Thyroid gland (tissue), 4 donors: ENCODE data around the gene ANKMY2.

Experiments
- POLR2A ChIP-seq, 2 donors: fragments of 450-650 bp; IDR thresholded peaks; one replicate each; pipeline ENCODE4 v1.6.1; 2017; ENCODE audit warnings: antibody characterized with exemption in 2 of 2, mild to moderate bottlenecking in 2 of 2, moderate library complexity in 1 of 2
- TF ChIP-seq, protein P1 (sequence below), 6 experiments: fragments of 200-600 bp in 3 of 6; fragments of 450-650 bp in 3 of 6; sonication (generic) in 3 of 6; IDR thresholded peaks; one replicate each; pipeline ENCODE4 v1.5.1; 2016 to 2019; ENCODE audit warnings: antibody characterized with exemption in 6 of 6, mild to moderate bottlenecking in 2 of 6, inconsistent platforms in 1 of 6, moderate library complexity in 1 of 6

DNA sequence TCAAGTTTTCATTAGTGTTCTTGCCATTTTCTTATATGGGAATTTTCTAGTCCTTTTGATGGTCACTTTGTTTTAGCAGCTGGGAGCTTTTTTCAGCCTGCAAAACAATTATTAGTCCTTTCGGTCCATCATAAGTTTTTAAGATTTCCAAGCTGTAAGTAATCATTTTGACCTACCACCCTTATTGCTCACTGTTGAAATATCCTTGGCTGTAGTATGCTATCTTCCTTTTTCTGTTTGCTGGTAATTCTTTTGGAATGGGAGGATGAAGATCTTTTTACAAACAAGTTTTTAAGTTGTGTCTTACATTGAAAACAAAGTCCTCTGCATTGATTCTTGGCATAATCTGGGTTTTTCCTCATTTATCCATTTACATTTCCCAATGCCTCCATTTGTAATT lies 24.5 kb upstream of the ANKMY2 start:
- TF ChIP-seq, protein P1, sequence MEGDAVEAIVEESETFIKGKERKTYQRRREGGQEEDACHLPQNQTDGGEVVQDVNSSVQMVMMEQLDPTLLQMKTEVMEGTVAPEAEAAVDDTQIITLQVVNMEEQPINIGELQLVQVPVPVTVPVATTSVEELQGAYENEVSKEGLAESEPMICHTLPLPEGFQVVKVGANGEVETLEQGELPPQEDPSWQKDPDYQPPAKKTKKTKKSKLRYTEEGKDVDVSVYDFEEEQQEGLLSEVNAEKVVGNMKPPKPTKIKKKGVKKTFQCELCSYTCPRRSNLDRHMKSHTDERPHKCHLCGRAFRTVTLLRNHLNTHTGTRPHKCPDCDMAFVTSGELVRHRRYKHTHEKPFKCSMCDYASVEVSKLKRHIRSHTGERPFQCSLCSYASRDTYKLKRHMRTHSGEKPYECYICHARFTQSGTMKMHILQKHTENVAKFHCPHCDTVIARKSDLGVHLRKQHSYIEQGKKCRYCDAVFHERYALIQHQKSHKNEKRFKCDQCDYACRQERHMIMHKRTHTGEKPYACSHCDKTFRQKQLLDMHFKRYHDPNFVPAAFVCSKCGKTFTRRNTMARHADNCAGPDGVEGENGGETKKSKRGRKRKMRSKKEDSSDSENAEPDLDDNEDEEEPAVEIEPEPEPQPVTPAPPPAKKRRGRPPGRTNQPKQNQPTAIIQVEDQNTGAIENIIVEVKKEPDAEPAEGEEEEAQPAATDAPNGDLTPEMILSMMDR (IDR thresholded peaks at IDR 0.05) = no peak
- TF ChIP-seq POLR2A (IDR thresholded peaks at IDR 0.05) = no peak
